HG02610 (cell line): Measurements from ENCODE around the gene FAM171A2.

Experiments used
- ATAC-seq: cut with Tn5 transposase; IDR thresholded peaks from one replicate; pipeline ENCODE4 v1.9.1; 2021; ENCODE audit warnings: mild to moderate bottlenecking, moderate library complexity; ENCODE audit not compliant: unreplicated experiment

FAM171A2 gene

DNA sequence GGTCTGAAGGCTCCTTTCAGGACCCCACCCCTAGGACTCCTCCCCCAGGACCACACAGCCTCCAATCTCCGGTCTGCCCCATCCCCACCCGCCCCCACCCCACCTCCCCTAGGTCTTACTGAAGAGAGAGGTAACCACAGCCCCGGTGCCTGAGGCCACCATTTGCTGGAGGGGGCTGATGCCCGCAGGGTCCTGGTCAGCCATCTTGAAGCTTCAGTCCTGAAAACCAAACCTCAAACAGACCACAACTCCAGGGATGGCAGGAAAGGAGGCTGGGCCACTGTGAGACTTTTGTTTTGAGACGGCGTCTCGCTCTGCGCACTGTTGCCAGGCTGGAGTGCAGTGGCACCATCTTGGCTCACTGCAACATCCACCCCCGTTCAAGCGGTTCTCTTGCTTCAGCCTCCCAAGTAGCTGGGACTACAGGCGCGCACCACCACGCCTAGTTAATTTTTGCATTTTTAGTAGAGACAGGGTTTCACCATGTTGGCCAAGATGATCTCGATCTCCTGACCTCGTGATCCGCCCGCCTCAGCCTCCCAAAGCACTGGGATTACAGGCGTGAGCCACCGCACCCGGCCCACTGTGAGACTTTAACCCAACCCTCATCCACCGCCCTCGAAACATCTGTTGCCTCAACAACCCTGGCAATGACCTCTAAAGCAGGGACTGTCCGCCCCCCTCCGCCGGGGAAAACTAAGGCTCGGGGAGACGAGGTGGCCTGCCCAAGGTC, 40.1 kb downstream of the FAM171A2 start:
- no peak for ATAC-seq

DNA sequence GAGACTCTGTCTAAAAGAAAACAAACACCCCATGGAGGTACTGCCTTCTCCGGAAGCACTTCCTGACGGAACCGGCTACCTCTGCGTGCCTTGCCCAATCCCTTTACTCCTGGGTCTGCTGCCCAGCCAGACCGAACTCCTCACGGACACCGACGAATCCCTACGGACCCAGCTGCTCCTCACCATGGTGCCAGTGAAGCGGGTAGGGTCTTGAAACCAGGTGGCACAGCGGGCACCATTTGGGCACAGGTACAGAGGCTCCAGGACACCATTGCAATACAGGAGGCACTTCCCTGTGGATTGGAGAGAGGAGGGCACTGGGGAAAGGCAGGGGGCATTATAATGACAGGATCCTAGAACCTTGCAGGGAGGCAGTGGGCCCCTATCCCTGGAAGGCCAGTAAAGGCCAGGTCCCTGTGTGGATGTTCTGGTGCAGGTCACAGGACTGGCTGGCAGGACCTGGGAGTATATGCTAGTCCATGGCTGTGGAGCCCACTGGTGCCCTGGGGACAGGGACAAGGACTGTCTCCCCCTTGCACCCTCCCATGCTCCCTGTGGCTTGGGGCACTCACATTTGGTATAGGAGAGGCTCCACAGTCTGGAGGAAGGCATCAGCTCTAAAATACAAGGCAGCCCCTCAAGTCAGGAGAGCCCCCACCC, 41.3 kb downstream of the FAM171A2 start:
- no peak for ATAC-seq

DNA sequence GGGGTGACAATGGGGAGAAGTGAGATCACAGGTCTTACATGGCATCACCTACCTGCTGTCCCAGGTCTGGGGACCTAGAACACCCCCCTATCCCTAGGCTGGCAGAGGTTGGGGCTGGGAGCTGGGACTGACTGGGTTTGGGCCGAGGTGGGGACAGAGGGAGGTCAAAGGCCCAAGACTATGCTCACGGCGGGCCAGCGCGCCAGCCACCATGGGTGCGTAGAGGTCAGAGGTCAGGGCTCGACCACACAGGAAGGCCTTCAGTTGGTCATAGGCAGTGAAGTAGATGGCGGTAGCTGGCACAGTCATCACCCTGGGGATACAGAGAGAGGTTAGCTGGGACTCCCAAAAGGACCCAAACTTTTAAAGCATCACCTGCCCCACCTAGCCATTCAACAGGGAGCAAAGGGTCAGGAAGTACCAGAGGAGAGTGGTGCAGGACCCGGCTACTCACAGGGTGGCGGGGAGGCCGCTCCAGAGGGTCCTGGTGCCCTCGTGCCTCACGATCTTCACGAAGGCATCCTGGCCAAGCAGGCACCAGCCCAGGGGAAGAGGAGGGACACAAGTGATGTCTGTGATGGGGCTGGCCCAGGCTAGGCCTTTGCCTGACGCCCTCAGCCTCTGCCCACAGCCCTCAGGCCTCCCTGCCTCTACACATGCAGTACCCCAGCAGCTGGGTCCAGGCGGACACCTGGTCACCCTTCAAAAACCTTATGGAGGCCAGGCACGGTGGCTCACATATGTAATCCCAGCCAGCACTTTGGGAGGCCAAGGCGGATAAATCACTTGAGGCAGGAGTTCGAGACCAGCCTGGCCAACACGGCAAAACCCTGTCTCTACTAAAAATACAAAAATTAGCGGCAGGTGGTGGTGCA, 42.2 kb downstream of the FAM171A2 start:
- ATAC-seq, result no peak

DNA sequence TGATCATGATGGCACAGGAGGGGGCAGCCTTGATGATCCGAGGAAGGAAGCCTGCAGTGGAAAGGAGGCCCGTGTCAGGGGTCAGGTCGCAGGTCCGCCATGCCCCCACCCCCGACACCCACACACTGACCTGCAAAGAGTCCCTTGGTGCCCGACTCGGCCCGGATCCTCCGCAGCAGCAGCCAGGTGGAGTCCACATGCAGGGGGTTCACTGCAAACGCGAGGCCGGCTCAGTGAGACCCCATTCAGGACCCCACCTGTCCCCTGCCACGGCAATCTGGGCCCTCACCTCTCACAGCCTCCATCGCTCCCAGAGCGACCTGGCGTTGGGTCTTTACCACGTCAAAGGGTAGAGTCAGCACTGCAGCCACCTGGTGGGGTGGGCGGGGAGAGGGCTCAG, 43.6 kb downstream of the FAM171A2 start:
- no peak for ATAC-seq

DNA sequence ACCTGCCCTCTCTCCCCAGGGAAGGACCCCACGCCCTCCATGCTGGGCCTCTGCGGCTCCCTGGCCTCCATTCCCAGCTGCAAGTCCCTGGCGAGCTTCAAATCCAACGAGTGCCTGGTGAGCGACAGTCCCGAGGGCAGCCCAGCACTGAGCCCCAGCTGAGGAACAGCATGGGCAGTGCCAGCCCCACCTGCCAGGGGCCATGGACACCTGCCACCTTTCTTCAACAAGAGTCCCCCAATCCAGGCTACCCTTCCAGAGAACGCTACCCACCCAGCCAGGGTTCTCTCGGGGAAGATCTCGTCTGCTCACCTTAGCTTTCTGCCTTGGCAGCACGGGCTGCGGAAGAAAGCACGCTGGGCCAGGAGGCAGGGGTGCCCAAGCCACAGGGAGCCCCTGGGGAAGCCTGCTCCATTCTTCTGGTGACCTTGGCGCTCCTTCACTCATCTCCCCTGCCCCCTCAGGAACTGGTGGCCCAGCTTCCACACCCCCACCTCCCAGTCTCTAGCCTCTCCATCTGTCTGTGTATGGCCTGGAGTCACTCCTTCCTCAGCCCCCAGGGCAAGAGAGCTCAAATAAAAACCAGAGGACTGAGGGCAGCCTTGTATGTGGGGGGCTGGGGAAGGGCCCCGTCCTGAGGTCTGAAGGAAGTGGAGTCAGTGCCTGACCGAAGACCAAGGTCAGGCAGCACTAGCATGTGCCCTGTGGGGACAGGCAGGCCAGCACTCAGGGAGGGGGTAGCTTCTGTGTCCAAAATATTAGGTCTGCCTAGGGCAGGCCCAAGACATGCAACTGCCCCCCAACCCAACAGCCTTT, 45.4 kb downstream of the FAM171A2 start:
- no peak for ATAC-seq

DNA sequence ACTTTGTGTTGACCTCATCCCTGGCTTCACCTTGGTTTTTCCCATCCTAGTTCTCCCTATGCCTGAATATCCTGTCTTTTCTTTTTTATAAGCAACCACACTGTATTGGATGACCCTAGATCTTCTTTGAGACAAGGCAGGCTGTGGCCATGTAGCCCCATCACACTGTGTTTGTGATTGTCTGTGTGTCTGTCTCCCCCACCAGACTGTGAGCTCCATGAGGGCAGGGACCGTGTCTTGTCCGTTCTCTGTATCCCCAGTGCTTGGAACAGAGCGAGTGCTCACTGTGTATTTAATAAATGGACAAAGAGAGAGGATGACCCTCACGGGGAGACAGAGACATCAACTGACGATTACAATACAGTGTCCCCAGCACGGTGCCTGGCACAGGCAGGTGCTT, 46.1 kb downstream of the FAM171A2 start:
- ATAC-seq, result no peak

DNA sequence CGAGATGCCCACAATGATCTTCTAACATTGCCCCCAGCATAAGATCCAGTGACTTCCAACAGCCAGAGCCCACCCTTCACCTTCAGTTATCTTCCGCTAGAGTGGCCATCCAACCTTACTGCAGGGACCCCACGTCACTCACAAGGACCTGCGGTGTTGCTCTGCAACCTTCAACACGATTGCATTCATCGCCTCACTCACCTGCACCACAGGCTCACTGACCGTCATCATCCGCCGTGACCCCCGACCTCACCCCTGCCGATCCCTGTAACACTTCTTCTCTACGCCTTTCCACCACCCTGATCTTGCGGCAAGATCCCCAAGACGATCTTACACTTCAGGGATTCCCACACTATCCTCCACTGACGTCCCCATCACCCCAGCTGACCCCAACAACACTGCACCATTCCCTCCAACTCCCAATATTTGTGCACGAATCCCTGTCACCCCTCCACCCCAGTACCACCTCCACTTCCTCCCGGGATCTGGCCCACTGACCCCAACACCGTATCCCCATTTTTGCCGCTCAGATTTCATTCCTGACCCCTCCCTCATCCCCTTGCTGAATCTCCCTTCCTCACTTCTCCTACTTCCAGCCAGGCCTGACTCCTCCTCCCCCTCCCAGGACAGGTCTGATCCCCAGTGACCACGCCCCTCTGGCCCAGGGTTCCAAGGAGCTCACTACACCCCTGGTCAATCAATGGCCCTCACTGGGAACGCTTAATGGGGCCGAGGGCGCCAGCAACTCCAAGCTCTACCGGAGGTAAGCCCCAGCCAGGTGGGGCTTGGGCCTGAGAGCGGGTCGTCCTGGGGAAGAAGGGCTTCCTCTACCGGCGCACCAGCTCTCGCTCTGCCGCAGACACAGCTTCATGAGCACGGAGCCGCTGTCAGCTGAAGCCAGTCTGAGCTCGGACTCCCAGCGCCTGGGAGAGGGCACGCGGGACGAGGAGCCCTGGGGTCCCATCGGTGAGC, 47.6 kb downstream of the FAM171A2 start:
- no peak for ATAC-seq

DNA sequence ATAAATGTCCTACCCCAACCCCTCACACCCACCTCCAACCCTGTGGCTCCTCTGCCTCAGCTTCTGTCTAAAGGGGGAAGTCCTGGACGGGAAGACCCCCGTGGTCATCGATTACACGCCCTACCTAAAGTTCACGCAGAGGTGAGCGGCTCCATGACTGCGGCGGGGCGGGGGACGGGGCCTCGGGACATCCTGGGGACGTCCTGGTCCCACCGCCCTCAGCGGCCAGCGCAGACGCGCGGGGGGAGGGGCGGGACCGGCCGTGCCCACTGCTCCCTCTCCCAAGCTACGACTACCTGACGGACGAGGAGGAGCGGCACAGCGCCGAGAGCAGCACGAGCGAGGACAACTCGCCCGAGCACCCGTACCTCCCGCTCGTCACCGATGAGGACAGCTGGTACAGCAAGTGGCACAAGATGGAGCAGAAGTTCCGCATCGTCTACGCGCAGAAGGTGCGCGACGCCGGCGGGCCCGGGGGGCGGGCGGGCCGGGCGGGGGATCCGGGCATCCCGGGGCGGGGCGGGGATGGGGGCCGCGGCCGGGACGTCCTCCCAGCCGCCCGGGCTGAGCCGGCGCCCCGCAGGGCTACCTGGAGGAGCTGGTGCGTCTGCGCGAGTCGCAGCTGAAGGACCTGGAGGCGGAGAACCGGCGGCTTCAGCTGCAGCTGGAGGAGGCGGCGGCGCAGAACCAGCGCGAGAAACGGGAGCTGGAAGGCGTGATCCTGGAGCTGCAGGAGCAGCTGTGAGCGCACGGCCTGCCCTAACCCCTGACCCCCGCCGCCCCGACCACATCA, 48.6 kb downstream of the FAM171A2 start:
- ATAC-seq, result no peak

DNA sequence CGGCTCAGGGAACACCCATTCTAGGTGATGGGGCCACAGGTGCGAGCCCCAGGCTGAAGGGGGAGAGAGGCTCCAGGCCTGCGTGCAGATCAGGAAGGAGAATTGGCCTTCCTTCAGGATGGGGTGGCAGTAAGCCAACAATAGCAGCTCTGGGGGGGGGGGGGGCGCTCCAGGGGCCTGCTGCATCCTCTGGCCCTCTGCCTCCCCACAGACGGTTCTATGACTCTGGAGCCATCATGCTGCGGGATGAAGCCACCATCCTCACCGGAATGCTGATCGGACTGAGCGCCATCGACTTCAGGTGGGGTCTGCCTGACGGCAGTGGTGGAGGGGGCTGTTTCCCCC, 49.2 kb downstream of the FAM171A2 start:
- ATAC-seq, result no peak

DNA sequence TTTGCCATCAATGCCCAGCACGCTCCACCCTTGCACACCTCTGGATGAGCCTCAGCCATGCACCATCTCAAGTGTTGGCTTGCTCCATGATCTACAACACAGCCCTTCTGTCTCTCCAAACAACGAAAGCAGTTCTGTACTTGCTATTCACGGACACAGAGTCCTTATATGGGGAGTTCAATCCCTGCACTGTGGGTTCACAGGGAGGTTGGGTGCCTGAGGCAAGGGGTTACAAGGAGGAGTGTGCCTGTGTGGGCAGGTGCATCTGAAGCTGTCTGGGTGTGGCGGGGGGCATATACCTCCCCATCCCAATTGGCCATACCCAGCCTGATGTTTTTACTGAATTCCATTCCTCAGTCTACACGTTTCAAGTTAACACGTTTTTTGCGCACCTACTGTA, 49.6 kb downstream of the FAM171A2 start:
- no peak for ATAC-seq

DNA sequence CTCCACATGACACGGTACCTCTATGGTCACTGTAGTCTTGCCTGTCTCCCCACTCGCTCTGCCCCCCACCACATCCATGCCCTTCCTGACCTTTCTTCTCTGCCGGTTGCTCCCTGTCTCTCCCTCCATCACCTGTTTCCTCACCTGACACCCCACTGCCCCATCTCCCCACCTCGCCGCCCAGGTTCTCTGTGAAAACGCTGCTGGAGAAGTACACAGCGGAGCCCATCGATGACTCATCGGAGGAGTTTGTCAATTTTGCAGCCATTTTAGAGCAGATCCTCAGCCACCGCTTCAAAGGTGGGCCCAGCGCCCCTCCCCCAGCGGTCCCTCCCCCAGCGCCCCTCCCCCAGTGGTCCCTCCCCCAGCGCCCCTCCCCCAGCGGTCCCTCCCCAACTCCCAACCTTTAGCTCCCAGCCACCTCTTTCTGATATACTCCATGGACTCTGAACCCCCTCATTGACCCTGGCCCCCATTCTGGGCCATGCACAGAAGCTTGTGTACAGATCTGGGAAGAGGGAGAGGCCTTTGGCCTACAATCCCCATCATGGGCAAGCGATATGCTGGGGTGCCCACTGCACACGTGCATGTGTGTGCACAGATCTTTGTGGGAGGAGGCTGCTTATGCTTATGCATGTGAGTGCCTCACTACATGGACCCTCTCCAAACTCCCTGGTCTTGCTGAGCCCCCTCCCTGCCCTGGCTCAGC, 51.1 kb downstream of the FAM171A2 start:
- ATAC-seq, result no peak

DNA sequence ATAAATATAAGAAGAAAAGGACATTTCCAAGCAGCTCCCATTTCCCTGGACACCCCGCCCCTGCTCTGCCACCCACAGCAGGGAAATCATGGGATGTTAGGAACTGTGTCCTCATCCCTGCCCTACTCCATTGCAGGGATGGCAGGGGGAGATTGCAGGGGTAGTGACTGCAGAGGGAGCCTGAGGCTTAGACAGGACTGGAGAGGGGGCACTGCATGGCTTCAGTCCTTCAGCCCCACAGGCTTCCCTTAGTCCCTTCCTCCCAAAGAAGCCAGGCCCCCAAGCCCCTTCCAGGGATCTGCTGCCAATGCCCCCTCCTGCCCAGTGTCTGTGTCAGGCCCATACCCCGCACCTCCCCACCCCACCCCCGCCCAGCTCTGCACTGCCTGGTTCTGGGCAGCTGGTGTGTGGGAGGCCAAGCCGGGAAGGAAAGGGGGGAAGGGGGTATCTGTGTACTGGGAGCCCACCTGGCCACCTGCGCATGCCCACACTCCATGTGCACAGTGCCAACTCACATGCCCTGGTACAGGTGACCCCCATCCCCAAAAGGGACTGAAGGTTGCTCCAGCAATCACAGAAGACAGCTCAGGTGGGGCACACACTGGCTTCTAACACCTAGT, 52.0 kb downstream of the FAM171A2 start:
- ATAC-seq, result no peak

DNA sequence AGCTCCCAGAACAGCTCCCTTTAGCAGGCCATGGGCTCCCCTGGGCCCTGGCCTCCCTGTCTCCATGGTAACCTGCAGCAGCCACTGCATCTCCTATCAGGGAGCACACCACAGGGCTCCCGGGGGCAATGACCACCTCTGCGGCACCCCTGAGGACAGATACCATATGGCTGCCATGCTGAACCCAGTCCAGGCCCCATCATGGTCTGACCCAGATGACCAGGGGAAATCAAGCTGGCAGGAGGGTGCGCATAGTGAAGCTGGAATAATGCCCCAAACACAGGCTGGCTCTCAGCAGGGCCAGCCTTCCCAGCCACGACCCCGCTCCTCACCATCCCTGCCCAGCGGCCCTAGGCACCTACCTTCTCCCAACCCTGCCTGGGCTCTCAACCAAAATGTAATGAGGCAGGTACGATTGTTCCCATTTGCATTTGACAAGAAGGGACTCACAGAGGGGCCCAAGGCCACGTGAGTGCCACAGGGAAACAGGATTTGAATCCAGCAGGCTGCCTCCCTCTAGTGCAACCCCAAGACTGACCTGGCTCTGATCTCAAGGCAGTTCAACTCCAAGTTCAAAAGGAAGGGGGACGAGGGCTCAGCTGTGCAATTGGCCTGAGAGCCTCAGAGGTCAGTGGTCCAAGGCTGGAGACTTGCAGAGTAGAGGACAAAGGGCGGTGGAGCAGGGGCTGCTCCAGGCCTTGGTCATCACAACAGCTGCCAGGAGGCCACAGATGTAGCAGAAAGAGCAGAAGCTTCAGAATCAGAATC, 52.9 kb downstream of the FAM171A2 start:
- no peak for ATAC-seq

DNA sequence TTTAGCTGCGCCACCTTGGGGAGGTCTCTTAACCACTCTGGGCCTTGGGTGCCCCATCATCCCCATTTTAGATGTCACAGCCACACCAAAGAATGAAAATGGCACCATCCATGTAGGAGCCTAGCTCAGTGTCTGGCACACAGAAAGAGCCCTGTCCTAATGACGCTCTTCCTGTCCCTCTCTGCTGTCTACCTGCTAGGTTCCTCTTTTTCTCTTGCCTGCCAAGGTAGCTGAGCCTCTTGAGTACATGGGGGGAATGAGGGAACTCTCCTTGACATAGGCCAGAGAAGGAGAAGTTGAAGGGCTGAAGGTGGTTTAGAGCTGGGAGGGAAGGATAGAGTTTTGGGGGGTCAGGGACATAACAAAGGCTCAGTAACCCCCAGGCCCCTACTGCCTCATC, 53.5 kb downstream of the FAM171A2 start:
- no peak for ATAC-seq

DNA sequence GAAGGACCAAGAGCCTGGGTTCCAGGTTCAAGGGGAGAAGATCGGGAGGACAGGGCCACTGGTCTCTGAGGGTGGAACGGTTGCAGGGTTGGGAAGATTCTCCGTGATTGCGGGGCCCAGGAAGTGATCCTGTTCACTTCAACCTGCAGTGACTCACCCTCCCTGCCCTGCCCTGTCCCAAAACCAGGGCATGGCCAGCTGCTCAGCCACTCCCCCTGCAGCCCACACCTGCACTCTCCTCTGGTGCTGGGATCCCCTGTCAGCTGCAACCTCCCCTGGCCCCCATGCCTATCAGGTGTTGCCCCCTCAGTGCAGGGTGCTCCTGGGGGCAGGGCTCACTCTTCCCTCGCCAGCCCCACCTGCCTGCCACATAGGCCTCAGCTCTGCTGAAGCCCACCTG, 54.2 kb downstream of the FAM171A2 start:
- no peak for ATAC-seq

DNA sequence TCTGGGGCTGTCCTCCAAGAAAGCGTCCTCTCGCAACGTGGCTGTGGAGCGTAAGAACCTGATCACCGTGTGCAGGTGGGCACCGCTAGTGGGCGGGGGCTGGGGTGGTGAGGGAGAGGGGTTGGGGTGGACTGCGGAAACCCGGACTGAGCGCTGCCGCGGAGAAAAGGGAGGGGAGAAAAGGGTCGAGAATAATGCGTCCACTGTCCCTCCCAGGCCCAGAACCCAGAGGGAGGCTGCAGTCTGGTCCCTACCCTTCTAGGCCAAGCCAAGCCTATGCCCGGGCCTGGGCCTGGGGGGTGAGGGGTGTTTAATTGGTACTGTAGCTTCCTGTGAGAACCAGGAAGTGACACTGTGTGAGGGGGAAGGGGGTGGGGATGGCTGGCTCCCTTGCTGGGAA, 54.8 kb downstream of the FAM171A2 start:
- no peak for ATAC-seq

DNA sequence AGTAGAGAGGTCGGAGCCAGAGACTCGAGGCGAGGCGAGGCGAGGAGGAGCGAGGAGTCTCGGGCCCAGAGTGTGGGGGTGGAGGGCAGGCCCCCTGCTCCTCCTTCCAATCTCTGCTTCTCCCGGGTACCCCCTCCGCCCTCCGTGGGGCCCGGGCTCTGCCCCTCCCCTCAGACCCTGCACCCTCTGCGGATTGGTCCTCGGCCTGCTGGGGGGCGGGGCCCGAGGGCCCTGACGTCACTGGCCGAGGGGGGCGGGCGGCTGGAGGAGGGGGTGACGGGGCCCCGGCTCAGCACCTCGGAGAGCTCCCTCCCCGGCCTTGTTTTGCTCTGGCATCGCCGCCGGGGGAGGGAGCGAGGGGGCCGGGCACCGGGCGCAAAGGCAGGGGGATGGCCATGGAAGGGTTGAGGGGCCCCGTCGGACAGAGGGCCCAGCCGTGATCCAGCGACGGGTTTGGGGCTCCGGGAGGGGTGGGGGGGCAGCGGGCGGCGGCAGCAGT, 55.3 kb downstream of the FAM171A2 start, which contains the start of gene RUNDC3A:
Gene RUNDC3A (plus strand): TSS at position 282 of the 499 bp plus-strand sequence. CDS start 232 bp downstream, outside the sequence.
- ATAC-seq, result no peak
